GM21576 (cell line): Measurements from ENCODE around the gene CLTA.
"Not testable (repeated sequence)": the region's sequence is repeated elsewhere in the genome, so short reads cannot be mapped to it uniquely, and the experiment has no call there.

Source experiments
- ATAC-seq: cut with Tn5 transposase; IDR thresholded peaks from one replicate; pipeline ENCODE4 v1.9.1; 2021; ENCODE audit warnings: mild to moderate bottlenecking, moderate library complexity; ENCODE audit not compliant: unreplicated experiment

Gene CLTA

DNA sequence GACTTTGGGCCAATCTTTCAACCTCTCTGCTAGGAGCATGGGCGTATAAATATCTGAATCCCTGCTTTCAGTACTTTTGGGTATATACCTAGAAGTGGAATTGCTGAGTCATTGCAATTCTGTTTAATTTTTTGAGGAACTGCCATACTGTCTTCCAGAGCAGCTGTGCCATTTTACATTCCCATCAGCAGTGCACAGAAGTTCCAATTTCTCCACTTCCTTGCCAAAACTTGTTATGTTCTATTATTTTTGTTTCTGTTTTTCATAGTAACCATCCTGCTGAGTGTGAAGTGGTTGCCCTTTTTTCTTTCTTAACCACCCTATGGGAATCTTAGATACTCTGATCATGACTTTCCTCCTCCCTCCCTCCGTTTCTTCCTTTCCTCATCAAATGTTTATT lies 32.6 kb upstream of the CLTA start:
- ATAC-seq, result no peak

DNA sequence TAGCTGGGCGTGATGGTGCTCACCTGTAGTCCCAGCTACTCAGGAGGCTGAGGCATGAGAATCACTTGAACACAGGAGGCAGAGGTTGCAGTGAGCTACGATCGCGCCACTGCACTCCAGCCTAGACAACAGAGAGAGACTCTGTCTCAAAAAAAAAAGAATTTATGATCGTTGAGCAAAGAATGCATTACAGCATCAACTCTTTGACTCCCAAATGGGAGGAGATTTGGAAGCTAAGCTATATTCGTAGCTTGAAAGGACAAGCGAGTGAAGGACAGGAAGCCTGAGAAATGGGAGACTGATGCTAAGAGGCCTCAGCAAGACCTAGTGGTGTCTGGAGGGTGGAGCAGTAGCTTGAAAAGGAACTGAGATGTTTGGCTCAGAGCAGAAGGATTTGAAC lies 31.8 kb upstream of the CLTA start:
- no peak for ATAC-seq

DNA sequence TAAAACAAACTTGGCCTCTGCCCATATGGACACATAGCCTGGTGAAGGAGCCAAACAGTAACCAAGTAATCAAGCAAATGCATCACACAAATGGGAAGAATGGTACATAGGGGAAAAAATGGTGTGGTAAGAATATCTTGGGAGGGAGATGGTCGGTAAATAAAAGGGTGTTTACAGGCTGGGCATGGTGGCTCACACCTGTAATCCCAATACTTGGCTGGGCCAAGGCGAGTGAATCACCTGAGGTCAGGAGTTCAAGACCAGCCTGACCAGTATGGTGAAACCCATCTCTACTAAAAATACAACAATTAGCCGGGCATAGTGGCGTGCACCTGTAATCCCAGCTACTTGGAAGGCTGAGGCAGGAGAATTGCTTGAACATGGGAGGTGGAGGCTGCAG lies 31.2 kb upstream of the CLTA start:
- ATAC-seq, result not testable (repeated sequence)

DNA sequence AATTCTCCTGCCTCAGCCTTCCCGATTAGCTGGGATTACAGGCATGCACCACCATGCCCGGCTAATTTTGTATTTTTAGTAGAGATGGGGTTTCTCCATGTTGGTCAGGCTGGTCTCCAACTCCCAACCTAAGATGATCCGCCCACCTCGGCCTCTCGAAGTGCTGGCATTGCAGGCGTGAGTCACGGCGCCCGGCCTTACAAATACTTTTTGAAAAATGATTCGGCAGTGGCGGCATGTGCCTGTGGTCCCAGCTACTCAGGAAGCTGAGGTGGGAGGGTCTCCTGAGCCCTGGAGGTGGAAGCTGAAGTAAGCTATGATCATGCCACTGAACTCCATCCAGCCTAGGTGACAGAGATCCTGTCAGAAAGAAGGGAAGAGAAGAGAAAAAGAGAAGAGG lies 30.6 kb upstream of the CLTA start:
- not testable (repeated sequence) for ATAC-seq

DNA sequence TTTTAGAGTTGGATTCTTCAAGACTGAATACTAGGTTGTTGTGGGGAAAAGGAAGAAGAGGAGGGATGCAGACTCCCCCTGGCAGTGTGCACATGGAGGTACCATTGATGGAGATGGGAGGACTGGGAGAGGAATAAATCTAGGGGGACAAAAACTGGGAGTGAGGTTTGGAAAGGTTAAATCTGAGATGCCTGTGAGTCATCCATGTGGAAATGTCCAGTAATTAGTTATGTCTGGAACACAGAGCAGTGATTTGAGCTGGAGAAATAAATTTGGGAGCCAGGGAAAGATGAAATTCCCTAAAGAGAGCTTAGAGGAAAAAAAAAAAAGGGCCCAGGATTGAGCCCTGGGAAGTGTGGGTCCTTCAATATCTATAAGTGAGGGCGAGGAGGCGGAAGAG lies 29.5 kb upstream of the CLTA start:
- ATAC-seq, result no peak

DNA sequence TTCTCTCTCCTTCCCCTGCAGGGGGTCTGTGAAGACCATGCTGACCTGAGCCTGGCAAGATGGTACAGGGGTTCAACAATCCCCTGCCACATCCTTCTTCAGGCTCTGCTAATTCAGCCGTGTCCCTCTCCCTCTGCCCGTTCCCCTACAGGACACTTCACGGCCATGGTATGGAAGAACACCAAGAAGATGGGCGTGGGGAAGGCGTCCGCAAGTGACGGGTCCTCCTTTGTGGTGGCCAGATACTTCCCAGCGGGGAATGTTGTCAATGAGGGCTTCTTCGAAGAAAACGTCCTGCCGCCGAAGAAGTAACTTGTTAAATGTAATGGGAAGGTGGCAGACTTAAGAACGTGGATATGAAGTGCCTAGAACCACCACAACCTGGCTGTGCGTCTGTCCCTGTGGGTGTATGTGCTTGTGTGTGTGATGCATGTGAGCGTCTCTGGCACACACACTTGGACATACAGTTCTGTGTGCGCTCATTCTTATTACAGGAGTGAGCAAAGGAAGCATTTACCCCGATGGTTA lies 28.4 kb upstream of the CLTA start:
- ATAC-seq, result no peak

DNA sequence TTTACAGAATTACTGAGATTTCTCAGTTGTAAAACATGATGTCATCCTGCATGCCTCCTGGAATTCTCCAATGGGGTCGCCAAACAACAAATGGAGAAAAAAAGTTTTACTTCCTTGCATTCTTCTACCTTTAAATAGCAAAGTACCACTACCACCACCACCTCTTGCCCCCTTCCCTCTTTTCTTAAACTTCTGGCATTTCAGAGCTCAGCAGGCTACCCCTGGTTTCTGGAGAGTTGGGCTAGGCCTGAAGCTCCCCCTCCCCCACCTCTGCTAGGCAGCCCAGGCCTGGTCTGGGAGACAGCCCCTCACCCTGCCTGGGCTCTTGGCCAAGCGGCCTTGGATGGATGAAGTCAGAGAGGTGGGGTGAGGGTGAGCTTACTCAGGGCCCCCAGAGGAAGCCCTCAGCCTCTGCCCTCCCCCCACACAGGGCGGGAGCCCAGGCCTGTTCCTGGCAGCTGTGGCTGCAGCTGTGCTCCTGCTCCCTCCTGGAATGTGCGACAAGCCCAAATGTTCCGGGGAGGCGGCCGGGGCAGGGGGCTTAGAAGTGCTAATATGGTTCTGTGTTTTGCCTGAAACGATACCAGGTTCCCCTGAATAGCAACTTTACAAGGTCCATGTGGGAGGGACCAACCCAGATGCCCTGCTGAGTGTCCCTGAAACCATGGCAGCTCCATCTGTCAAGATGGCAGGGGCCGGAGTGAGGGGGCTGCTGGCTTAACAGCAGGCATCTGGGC lies 27.5 kb upstream of the CLTA start:
- no peak for ATAC-seq

DNA sequence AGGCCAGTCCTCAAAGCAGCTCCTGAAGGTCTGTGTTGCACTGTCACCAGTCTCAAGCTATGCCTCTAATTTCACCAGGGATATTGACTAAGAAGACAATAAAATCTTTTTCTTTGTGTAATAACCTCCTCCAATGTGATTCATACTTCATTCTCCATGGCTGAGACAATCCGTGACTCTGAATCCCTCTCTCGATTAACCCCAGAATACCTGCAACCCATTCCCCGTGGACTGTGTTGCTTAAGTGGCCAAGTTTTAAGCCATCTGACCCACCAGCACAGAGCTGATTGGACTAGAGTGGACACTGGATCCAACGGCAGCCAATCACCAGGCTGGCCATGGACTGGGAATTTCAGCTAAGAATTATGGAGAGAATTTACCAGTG lies 26.9 kb upstream of the CLTA start:
- no peak for ATAC-seq

DNA sequence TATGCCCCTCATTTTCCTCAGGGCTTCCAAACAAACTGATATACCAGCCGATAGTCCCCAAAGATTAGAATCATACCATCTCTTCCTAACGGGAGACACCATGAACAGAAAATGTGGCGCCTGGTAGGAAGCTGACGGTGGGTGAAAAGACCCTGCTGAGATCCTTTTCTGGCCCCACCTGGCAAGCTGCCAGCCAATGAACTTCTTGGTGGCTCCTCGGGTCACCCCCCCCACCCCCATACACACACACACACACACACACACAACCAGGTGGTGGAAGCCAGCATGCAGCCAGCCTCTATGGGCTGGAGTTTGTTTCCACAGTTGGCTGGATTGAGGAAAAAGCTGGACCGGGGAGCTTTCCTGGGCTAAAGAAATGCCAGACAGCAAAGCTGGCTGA lies 26.3 kb upstream of the CLTA start:
- no peak for ATAC-seq

DNA sequence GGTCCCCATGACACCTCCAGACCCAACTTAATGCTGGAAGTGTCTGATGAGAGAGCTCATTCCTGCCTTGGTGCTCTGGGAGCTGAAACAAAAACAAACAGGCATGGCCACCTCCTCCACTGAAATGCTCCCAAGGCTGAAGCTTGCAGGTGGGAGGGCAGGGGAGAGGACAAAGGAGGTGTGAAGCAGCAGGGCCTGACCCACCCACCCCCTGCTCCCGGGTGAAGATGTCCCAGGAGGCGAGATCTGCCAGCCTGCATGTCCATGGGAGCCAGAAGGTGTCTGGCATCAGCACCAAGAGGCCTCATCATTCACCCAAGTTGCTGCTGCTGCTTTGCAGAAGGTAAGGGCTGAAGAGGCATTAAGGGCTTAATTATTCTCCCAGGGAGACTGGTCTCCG lies 25.7 kb upstream of the CLTA start:
- no peak for ATAC-seq

DNA sequence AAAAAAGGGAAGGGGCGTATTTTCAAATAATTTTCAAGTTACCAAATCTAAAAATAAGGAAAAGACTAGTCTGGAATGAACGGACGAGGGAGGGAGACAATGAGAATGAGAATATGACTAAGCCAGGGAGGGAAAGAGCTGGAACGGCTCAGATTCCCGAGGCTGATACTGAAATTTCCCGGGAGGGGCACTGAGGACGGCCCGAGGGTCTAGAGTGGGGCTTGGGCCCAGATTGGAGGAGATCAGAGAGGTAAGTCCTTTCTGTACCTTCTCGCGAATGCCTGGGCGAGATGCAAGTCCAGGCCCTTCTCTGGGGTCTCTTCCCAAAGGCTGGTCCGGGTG lies 24.9 kb upstream of the CLTA start:
- no peak for ATAC-seq

DNA sequence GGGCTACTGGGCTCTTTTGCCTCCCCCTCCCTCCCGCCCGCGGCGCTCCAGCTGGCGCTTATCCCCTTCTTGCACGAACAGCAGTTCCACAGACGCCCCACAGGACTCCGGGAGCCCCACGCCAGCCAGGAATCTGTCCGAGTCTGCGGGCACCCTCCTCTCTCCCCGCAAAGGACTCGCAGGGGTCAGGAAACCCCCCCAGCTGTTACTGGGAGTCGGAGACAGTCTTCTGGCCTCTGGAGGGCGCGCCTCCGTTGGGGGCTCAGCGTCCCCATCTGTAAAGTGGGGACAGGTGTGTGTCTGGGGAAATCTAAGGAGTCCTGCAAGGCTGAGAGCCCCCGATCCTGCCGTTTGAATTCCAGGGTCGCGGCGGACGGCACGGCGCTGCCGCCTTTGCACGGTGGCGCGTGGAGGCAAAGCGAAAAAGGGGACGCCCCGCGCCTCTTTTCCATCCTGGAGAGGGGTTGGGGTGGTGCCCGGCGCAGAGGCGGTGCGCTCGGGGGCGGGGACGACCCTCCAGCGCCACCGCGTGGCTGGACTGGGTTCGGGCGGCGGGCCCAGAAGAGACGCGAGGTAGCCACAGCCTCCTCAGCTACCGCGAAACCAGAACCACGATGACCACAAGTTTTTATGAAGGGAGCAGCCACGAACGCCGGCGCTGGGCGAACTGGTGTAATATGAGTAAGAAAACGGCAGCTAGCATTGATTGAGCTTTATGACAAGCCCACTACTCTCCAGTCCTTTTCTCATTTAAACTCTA lies 24.4 kb upstream of the CLTA start:
- peak; percentile 90 for ATAC-seq

DNA sequence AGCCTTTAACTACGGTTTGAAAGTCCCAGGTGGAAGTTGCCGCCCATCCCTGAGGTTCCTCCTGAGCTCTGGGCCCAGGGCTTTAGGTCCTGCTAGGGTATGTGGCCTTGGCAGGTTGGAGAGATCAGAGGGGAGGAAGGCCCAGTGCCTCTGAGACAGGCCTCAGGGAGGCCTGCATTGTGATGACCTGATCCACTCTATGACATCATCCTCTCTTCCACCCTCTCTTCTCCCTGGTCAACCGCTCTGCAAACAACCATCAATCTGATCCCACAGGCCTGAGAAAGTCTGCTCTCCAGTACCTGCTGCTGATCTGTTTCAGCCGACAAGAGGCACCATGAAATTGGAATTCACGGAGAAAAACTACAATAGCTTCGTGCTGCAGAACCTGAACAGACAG lies 21.6 kb upstream of the CLTA start, which contains the start of gene CCIN:
TSS of gene CCIN (plus strand) at position 223 of the 400 bp plus-strand sequence. CDS start at position 338, 115 bp downstream.
- ATAC-seq, result no peak

DNA sequence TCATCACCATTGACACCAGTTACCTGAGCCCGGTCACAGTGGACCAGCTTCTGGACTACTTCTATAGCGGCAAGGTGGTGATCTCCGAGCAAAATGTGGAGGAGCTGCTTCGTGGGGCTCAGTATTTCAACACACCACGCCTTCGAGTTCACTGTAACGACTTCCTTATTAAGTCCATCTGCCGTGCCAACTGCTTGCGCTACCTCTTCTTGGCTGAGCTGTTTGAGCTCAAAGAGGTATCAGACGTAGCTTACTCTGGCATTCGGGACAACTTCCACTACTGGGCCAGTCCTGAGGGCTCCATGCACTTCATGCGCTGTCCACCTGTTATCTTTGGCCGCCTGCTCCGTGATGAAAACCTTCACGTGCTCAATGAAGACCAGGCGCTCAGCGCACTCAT lies 21.0 kb upstream of the CLTA start:
- ATAC-seq, result no peak

DNA sequence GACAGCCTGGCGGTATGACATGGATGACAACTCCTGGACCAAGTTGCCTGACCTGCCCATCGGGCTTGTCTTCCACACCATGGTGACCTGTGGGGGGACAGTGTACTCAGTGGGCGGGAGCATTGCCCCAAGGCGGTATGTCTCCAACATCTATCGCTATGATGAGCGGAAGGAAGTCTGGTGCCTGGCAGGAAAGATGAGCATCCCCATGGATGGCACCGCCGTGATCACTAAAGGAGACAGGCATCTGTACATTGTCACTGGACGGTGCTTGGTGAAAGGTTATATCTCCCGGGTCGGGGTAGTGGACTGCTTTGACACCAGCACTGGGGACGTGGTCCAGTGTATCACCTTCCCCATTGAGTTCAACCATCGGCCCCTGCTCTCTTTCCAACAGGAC lies 20.2 kb upstream of the CLTA start:
- no peak for ATAC-seq

DNA sequence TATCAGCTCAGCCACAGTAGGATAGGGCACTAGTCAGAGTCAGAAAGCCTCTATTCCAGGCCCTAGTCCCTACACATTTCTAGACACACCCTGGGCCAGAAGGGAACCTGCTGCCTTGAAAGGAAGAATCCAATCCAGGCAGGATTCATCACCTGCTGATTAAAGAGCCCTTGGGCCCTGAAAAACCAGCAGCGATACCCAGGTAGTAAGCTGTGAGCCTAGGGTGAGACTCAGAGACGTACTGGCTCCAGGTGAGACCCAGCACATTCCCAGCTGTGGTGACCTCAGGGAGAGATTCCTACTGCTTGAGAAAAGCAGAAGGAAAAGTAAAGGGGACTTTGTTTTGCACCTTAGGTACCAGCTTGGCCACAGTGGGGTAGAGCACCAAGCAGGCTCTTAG lies 16.9 kb upstream of the CLTA start:
- no peak for ATAC-seq

DNA sequence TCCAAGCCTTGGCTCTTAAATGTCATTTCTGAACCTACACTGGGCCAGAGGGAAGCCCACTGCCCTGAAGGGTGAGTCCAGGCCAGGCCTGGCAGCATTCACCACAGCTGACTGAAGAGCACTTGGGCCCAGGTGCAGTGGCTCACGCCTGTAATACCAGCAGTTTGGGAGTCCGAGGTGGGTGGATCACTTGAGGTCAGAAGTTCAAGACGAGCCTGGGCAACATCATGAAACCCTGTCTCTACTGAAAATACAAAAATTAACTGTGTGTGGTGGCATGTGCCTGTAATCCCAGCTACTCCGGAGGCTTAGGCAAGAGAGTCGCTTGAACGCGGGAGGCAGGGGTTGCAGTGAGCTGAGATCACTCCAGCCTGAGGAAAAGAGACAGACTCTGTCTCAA lies 16.4 kb upstream of the CLTA start:
- no peak for ATAC-seq

DNA sequence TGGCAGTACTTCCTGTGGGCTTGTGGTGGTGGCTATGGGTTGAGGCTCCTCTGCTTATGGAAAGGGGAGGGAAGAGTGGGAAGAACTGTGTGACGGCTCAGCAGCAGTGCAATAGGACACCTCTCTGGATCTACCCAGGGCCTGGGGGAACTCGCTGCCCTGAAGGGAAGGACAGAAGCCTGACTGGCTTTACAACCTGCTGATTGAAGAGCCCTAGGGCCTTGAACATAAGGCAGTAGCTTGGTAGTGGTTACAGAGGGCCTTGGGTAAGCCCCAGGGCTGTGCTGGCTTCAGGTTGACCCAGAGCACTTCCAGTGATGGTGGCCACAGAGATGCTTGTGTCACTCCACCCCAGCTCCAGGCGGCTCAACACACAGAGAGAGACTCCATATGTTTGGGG lies 16.0 kb upstream of the CLTA start:
- no peak for ATAC-seq

DNA sequence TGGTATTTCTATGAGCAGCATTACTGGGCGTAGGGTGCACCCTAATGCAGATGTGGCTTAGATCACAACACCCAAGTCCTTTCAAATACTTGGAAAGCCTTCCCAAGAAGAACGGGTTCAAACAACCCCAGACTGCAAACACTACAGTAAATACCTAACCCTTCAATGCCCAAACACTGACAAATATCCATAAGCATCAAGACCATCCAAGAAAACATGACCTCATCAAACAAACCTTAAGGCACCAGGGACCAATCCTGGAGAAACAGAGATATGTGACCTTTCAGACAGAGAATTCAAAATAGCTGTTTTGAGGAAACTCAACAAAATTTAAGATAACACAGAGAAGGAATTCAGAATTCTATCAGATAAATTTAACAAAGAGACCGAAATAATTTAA lies 15.5 kb upstream of the CLTA start:
- not testable (repeated sequence) for ATAC-seq

DNA sequence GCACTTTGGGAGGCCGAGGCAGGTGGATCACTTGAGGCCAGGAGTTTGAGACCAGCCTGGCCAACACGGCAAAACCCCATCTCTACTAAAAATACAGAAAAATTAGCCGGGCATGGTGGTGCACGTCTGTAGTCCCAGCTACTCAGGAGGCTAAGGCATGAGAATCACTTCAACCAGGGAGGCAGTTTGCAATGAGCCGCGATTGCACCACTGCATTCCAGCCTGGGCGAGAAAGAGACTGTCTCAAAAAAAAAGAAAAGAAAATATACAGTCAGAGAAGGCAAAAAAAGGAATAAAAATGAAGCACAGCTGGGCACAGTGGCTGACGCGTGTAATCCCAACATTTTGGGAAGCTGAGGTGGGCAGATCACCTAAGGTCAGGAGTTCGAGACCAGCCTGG lies 14.2 kb upstream of the CLTA start:
- ATAC-seq, result not testable (repeated sequence)

DNA sequence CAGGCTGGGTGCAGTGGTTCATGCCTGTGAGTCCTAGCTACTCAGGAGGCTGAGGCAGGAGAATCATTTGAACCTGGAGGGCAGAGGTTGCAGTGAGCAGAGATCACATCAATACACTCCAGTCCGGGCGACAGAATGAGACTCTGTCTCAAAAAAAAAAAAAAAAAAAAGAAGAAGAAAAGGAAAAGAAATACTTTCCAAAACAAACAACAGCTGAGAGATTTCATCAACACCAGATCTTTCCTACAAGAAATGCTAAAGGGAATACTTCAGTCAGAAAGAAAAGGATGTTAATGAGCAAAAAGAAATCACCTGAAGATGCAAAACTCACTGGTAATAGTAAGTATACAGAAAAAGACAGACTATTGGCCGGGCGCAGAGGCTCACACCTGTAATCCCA lies 13.2 kb upstream of the CLTA start:
- no peak for ATAC-seq

DNA sequence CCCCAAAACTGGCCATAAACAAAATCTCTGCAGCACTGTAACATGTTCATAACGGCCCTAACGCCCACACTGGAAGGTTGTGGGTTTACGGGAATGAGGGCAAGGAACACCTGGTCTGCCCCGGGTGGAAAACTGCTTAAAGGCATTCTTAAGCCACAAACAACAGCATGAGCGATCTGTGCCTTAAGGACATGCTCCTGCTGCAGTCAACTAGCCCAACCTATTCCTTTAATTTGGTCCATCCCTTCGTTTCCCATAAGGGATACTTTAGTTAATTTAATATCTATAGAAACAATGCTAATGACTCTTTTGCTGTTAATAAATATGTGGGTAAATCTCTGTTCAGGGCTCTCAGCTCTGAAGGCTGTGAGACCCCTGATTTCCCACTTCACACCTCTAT lies 10.5 kb upstream of the CLTA start:
- ATAC-seq, result not testable (repeated sequence)
